Gastrocnemius medialis (tissue), 4 donors: ENCODE data around the gene BPIFB6. TPM values are rescaled to one million over a fixed set of nuclear protein-coding genes. Genes with fewer than 3 reads are reported as not detected.

Source experiments
- ATAC-seq, 2 donors: fragments of 150-250 bp; one replicate each; pipeline ENCODE4 v1.9.1; 2016
- DNase-seq, 2 donors: peaks; one replicate each; pipeline ENCODE4 v3.0.0-alpha.2; 2019
- H3K27ac ChIP-seq, 4 donors: fragments of 200-600 bp; sonication (generic); 1 replicate in 1 of 4; 2 replicates in 3 of 4; pipeline ENCODE4 v1.5.1; 2016 to 2018; ENCODE audit warnings: mild to moderate bottlenecking in 2 of 4, moderate library complexity in 1 of 4
- H3K27me3 ChIP-seq, 3 donors: fragments of 200-600 bp; sonication (generic) in 2 of 3; 1 replicate in 1 of 3; 2 replicates in 2 of 3; pipeline versions ENCODE4 v1.5.1 to v1.6.0; 2016 to 2019; ENCODE audit warnings: mild to moderate bottlenecking in 1 of 3, moderate library complexity in 1 of 3
- H3K36me3 ChIP-seq, 2 donors: fragments of 200-600 bp; sonication (generic) in 1 of 2; one replicate each; pipeline ENCODE4 v1.5.1; 2017 to 2018
- H3K4me1 ChIP-seq, 2 donors: fragments of 200-600 bp; sonication (generic) in 1 of 2; one replicate each; pipeline ENCODE4 v1.5.1; 2016 to 2017; ENCODE audit warnings: mild to moderate bottlenecking in 2 of 2
- H3K4me3 ChIP-seq, 4 donors: fragments of 200-600 bp; sonication (generic) in 3 of 4; 1 replicate in 1 of 4; 2 replicates in 3 of 4; pipeline ENCODE4 v1.5.1; 2016 to 2019; ENCODE audit warnings: mild to moderate bottlenecking in 2 of 4
- H3K9me3 ChIP-seq, 3 donors: fragments of 200-600 bp; sonication (generic) in 2 of 3; 1 replicate in 1 of 3; 2 replicates in 2 of 3; pipeline ENCODE4 v1.5.1; 2016 to 2019
- CTCF ChIP-seq, 5 experiments: fragments of 450-650 bp in 3 of 5; fragments of 200-600 bp in 2 of 5; sonication (generic) in 2 of 5; IDR thresholded peaks in 4 of 5; conservative IDR thresholded peaks in 1 of 5; 1 replicate in 4 of 5; 2 replicates in 1 of 5; pipeline ENCODE4 v1.5.1; 2016 to 2019; ENCODE audit warnings: antibody characterized with exemption in 5 of 5, mild to moderate bottlenecking in 3 of 5, moderate library complexity in 3 of 5
- POLR2A ChIP-seq, 2 donors: fragments of 450-650 bp; IDR thresholded peaks; one replicate each; pipeline ENCODE4 v1.6.1; 2017; ENCODE audit warnings: antibody characterized with exemption in 2 of 2, mild to moderate bottlenecking in 2 of 2, moderate library complexity in 2 of 2
- in situ Hi-C, 4 donors: fragments of 200-750 bp; cut with MboI; loops; one replicate each; pipeline versions ENCODE4 v1.15.0 to v1.8.0; 2017; ENCODE audit warnings: low sequenced_read_pairs in 4 of 4
- intact Hi-C: fragments of 100-400 bp; cut with DNase I; formaldehyde crosslinking; loops from one replicate; pipeline ENCODE4 v1.15.1; 2023; ENCODE audit warnings: low total_unique reads
- total RNA-seq, 4 donors: library from RNA; depleted of rRNA; stranded (reverse); fragments of >200 nt; gene quantifications; one replicate each; pipeline versions ENCODE4 v1.1.0 to v1.2.3, GENCODE V29; 2016

Gene BPIFB6
- total RNA-seq, 4 donors from 2014 or later: not detected

- DNase-seq (no peak), ATAC-seq (no peak)
- Histone ChIP-seq H3K36me3 (no peaks in the 10 kb centered on the region), H3K9me3 (no peaks in the 10 kb centered on the region), H3K27ac (no peak overlapping the region), H3K4me1 (no peaks in the 10 kb centered on the region), H3K4me3 (no peak overlapping the region), H3K27me3 (peaks cover 0 to 6% (median 0%) of the 10 kb centered on the region in 3 donors)
- TF ChIP-seq CTCF (IDR thresholded peaks at IDR 0.05 in 4 of 5, conservative IDR thresholded peaks at IDR 0.05 in 1 of 5): no peak
- intact Hi-C loops: no loop called here
- in situ Hi-C loops: no loop called here
These were observed 6.1 kb upstream of the BPIFB6 start for GRCh38 chr20:33025318-33025876.

- intact Hi-C loops (no loop called here), in situ Hi-C loops (no loop called here)
- Histone ChIP-seq H3K36me3 (no peaks in the 10 kb centered on the region), H3K4me3 (no peak overlapping the region), H3K27ac (no peak overlapping the region), H3K27me3 (peaks cover 0 to 6% (median 0%) of the 10 kb centered on the region in 3 donors), H3K4me1 (no peaks in the 10 kb centered on the region), H3K9me3 (no peaks in the 10 kb centered on the region)
- TF ChIP-seq POLR2A (IDR thresholded peaks at IDR 0.05) (no peak), CTCF (IDR thresholded peaks at IDR 0.05 in 4 of 5, conservative IDR thresholded peaks at IDR 0.05 in 1 of 5) (no peak)
- DNase-seq (no peak), ATAC-seq (no peak)
These were observed 5.2 kb upstream of the BPIFB6 start for GRCh38 chr20:33026072-33026778.

GRCh38 chr20:33026779-33027759, 4.4 kb upstream of the BPIFB6 start:
- TF ChIP-seq POLR2A (IDR thresholded peaks at IDR 0.05) (no peak), CTCF (IDR thresholded peaks at IDR 0.05 in 4 of 5, conservative IDR thresholded peaks at IDR 0.05 in 1 of 5) (no peak)
- Histone ChIP-seq H3K36me3 (no peaks in the 10 kb centered on the region), H3K4me1 (no peaks in the 10 kb centered on the region), H3K9me3 (no peaks in the 10 kb centered on the region), H3K27ac (no peak overlapping the region), H3K4me3 (no peak overlapping the region), H3K27me3 (peaks cover 0 to 6% (median 0%) of the 10 kb centered on the region in 3 donors)
- DNase-seq: no peak
- no peak for ATAC-seq
- in situ Hi-C loops (no loop called here), intact Hi-C loops (no loop called here)

GRCh38 chr20:33027769-33028751, 3.4 kb upstream of the BPIFB6 start:
- H3K27me3 ChIP-seq: peaks cover 0 to 6% (median 0%) of the 10 kb centered on the region in 3 donors
- in situ Hi-C loops: no loop called here
- H3K36me3 ChIP-seq: no peaks in the 10 kb centered on the region
- H3K4me3 ChIP-seq: no peak overlapping the region
- no peaks in the 10 kb centered on the region for H3K4me1 ChIP-seq
- ATAC-seq (no peak), DNase-seq (no peak)
- TF ChIP-seq POLR2A (IDR thresholded peaks at IDR 0.05): no peak
- no peak for TF ChIP-seq CTCF (IDR thresholded peaks at IDR 0.05 in 4 of 5, conservative IDR thresholded peaks at IDR 0.05 in 1 of 5)
- intact Hi-C loops: no loop called here
- H3K27ac ChIP-seq: no peak overlapping the region
- H3K9me3 ChIP-seq: no peaks in the 10 kb centered on the region
